ENCODE results near the gene SPIB.

Gene SPIB

DNA sequence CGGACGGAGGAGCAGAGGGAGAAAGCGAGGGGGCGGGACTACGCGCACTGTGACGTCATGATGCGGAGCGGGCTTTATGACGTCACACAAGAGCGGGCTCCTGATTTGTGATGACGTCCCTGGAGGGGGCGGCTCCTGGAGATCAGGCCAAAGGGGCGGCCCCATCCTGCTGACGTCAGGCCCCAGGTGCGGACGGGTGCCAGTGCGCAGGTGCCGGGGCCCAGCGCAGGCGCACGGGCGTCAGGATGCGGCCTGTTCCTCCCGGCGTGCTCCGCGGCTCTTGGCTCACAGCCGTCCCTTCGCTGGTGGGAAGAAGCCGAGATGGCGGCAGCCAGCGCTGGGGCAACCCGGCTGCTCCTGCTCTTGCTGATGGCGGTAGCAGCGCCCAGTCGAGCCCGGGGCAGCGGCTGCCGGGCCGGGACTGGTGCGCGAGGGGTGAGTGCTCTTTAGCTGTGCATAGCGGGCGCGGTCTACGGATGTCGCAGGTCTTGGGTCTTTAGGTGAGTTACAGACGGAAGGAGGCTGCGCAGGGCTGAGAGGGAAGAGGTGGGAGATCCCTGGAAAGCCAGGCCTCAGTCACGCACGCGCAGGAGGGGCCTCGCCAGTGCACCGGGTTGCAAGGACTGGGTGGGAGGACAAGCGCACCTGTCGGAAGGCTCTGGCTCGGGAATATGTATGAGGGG, 57.6 kb downstream of the SPIB start, which contains the start of the genes EMC10 and GARIN5A:
TSS of gene EMC10 (plus strand) at position 284 of the 683 bp plus-strand sequence. CDS start at position 322, 38 bp downstream.
TSS of gene GARIN5A (minus strand) at position 625 of the 683 bp plus-strand sequence. CDS start at position 165, 460 bp downstream.
- Histone ChIP-seq H3K9me2 (replicated peaks; ENCODE audit: low read depth, low read length) (no peaks in the 10 kb centered on the region), H3K9ac (ENCODE audit: low read depth, low read length, poor library complexity, severe bottlenecking) (no peak within 1 kb of the TSS), H3K36me3 (ENCODE audit: insufficient read depth, low read length) (no peaks in the 10 kb centered on the region), H4K20me1 (ENCODE audit: insufficient read depth, low read length, poor library complexity, severe bottlenecking) (no peaks in the 10 kb centered on the region), H3K4me2 (ENCODE audit: low read depth, low read length, poor library complexity, severe bottlenecking) (no peak within 1 kb of the TSS), H3K79me2 (ENCODE audit: insufficient read depth, low read length) (no peaks in the 10 kb centered on the region), H2AFZ (ENCODE audit: low read length) (no peak within 1 kb of the TSS), H3K4me1 (ENCODE audit: insufficient read depth, low read length, poor library complexity, severe bottlenecking) (no peaks in the 10 kb centered on the region), H3K4me3 (ENCODE audit: low read length, poor library complexity, severe bottlenecking) (no peak within 1 kb of the TSS), H3F3A (ENCODE audit: low read depth) (no peaks in the 10 kb centered on the region), H3K27me3 (ENCODE audit: insufficient read depth, low read length, poor library complexity, severe bottlenecking) (no peaks in the 10 kb centered on the region), H3K9me3 (ENCODE audit: insufficient read depth, low read depth, low read length) (no peaks in the 10 kb centered on the region)
- TF ChIP-seq CTCF (conservative IDR thresholded peaks at IDR 0.05; ENCODE audit: low read length), result no peak
- TF ChIP-seq EZH2phosphoT487 (IDR thresholded peaks at IDR 0.05; ENCODE audit: borderline replicate concordance), result no peak

GRCh38 chr19:50476907-50477238, 58.1 kb downstream of the SPIB start:
- no peaks in the 10 kb centered on the region for H3K4me1 ChIP-seq (ENCODE audit: insufficient read depth, low read length, poor library complexity, severe bottlenecking)
- H3K79me2 ChIP-seq (ENCODE audit: insufficient read depth, low read length), result no peaks in the 10 kb centered on the region
- no peaks in the 10 kb centered on the region for H3K36me3 ChIP-seq (ENCODE audit: insufficient read depth, low read length)
- no peak overlapping the region for H3K4me2 ChIP-seq (ENCODE audit: low read depth, low read length, poor library complexity, severe bottlenecking)
- H3K9me3 ChIP-seq (ENCODE audit: insufficient read depth, low read depth, low read length), result no peaks in the 10 kb centered on the region
- no peaks in the 10 kb centered on the region for H3K9me2 ChIP-seq (replicated peaks; ENCODE audit: low read depth, low read length)
- no peaks in the 10 kb centered on the region for H3F3A ChIP-seq (ENCODE audit: low read depth)
- H3K9ac ChIP-seq (ENCODE audit: low read depth, low read length, poor library complexity, severe bottlenecking), result no peak overlapping the region
- H3K4me3 ChIP-seq (ENCODE audit: low read length, poor library complexity, severe bottlenecking), result no peak overlapping the region
- no peaks in the 10 kb centered on the region for H4K20me1 ChIP-seq (ENCODE audit: insufficient read depth, low read length, poor library complexity, severe bottlenecking)
- no peak for TF ChIP-seq EZH2phosphoT487 (IDR thresholded peaks at IDR 0.05; ENCODE audit: borderline replicate concordance)
- no peak for TF ChIP-seq CTCF (conservative IDR thresholded peaks at IDR 0.05; ENCODE audit: low read length)
- H3K27me3 ChIP-seq (ENCODE audit: insufficient read depth, low read length, poor library complexity, severe bottlenecking), result no peaks in the 10 kb centered on the region
- no peak overlapping the region for H2AFZ ChIP-seq (ENCODE audit: low read length)

GRCh38 chr19:50477751-50478515, 59.2 kb downstream of the SPIB start:
- no peaks in the 10 kb centered on the region for H3K9me3 ChIP-seq (ENCODE audit: insufficient read depth, low read depth, low read length)
- H3K9me2 ChIP-seq (replicated peaks; ENCODE audit: low read depth, low read length), result no peaks in the 10 kb centered on the region
- no peaks in the 10 kb centered on the region for H3K79me2 ChIP-seq (ENCODE audit: insufficient read depth, low read length)
- no peaks in the 10 kb centered on the region for H3K4me1 ChIP-seq (ENCODE audit: insufficient read depth, low read length, poor library complexity, severe bottlenecking)
- H3K4me3 ChIP-seq (ENCODE audit: low read length, poor library complexity, severe bottlenecking), result no peak overlapping the region
- H3K9ac ChIP-seq (ENCODE audit: low read depth, low read length, poor library complexity, severe bottlenecking), result no peak overlapping the region
- H3K27me3 ChIP-seq (ENCODE audit: insufficient read depth, low read length, poor library complexity, severe bottlenecking), result no peaks in the 10 kb centered on the region
- no peaks in the 10 kb centered on the region for H3F3A ChIP-seq (ENCODE audit: low read depth)
- no peak overlapping the region for H3K4me2 ChIP-seq (ENCODE audit: low read depth, low read length, poor library complexity, severe bottlenecking)
- H3K36me3 ChIP-seq (ENCODE audit: insufficient read depth, low read length), result no peaks in the 10 kb centered on the region
- no peak for TF ChIP-seq CTCF (conservative IDR thresholded peaks at IDR 0.05; ENCODE audit: low read length)
- no peak for TF ChIP-seq EZH2phosphoT487 (IDR thresholded peaks at IDR 0.05; ENCODE audit: borderline replicate concordance)
- H2AFZ ChIP-seq (ENCODE audit: low read length), result no peak overlapping the region
- no peaks in the 10 kb centered on the region for H4K20me1 ChIP-seq (ENCODE audit: insufficient read depth, low read length, poor library complexity, severe bottlenecking)

Measured in Loucy (cell line).